HG03558 (cell line): ENCODE measurements around the gene SBF1.

Source experiments
- ATAC-seq: cut with Tn5 transposase; IDR thresholded peaks from one replicate; pipeline ENCODE4 v1.9.1; 2021; ENCODE audit warnings: moderate number of reproducible peaks; ENCODE audit not compliant: unreplicated experiment; ENCODE audit errors: extremely low read depth

SBF1 gene

GRCh38 chr22:50487290-50488005 is 12.6 kb upstream of the SBF1 start:
- ATAC-seq, result no peak

DNA sequence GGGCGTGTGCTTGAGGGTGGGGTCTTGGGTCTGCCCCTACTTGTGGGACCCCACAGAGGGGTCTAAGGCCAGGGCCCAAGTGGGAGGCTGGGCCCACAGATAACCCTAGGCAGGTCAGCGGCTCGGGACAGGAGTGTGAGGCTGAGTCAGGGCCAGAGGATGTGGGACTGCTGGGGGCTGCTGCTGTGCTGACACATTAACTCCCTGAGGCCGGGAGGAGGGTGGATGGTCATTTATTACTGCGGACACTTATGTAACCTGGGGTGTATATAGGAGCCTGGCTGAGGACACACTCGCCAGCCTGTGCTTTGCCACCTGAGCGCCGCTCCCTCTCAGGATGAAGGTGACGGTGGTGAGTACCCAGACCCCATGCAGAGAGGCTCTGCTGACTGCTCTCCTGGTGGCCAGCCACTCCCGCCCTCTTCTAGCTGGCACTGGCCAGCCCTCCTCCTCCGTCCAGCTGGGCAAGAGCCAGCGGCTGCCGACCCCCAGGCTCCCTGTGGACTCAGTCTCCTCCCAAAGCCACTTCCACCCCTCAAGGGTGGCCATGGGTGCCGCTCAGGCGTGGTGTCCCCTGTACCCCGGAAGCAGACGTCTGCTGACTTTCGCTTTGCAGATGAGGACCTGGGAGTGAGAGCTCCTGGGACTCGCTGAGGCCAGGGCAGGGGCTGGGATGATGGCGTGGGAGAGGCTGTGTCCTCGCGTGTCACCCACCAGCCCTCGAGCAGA is 11.9 kb upstream of the SBF1 start, which contains the start of gene MIOX:
MIOX (plus strand) TSS at position 299 of the 729 bp plus-strand sequence; CDS start at position 338, 39 bp downstream.
- no peak for ATAC-seq

DNA sequence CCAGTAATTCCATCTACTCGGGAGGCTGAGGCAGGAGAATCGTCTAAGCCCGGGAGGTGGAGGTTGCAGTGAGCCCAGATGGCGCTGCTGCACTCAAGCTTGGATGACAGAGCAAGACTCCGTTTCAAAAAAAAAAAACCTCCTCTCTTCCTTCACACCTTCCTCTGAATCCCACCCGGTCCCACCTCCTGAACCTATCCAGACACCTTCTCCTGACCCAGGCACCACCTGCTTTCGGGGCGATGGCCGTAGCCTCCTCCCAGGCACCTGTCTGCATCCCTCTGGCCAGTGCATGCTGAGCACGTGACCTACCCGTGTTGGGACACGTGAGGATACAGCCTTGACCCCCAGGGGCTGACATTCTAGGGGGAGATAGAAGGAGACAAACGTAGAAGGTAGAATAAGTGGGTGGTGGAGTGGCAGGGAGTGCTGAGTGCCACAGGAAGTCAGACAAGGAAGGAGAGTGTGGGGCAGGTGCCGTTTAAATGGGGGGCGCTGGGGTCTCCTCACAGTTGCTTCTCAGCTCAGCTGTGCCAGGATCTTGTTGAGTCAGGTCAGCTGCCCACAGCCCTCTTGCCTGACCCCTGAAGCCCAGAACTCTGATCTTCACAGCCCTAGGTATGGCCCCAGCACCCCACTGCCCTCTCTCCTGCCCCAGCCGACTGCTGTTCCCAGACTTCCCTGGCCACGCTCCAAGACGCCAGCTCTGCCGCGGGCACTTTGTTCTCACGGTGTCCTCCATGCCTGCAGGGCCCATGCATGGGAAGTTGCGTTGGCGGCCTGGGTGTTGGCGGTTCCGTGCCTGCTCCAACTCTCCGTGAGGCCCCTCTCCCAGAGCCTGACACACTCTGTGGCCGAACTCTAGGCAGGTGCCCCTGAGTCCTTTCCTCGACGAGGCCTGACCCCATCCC is 10.6 kb upstream of the SBF1 start:
- no peak for ATAC-seq

DNA sequence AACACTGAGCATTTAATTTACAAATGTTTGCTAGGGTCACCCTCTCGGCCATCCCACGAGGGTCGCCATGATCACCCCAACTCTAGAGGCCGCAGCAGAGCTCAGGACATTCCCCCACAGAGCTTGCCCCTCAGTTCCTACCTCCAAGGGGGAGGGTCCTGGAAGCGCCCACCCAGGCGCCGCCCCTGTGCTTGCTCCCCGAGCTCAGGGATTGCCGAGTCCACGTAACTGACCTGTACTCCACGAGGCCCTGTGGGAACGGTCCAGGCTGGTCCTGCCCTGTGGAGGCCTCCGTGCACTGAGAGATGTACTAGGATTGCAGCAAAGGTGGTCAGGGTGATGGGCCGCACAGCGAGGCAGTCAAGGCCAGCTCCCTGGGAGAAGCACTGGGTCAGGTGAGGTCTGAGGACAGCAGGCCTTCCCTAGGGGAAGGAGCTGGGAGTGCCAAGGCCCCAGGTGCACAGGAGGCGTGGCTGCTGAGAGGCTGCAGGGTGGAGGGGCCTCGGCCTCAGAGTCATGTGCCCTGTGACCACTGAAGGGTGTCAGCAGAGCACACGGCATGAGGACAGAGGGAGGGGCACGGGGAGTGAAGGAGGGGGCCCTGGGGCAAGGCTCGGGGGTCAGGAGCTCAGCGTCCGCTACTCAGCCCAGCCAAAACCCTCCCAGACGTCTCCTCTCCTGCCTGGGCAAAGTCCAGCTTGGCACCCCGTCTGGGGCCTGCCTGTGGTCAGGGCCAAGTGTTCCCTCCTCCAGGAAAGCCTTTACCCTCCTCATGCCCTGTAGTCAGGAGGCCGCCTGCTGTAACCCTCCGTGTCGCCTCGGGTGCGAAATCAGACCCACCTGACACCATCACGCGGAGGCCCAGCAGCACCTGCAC is 9.4 kb upstream of the SBF1 start:
- no peak for ATAC-seq

- ATAC-seq, result no peak
Observed at GRCh38 chr22:50483556-50483955, 8.7 kb upstream of the SBF1 start.

DNA sequence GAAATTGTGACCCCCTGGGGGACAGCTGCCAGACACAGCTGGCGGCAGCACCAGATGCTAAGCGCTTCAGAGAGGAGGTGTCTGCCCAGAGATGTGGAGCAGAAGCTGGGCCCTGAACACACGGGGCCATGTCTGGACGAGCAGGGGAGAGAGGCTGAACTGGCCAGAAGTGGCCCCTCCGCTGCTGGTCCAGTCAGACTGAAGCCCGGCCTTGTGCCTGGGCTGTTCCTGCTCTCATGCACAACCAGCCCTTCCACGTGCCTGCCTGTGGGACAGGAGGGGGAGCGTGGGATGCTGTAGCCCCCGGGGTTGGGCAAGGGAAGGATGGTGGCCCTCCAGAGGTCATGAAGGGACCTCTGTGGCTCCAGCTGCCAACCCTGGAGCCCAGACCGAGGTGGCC is 8.3 kb upstream of the SBF1 start:
- no peak for ATAC-seq

- no peak for ATAC-seq
Observed at GRCh38 chr22:50482107-50483074, 7.6 kb upstream of the SBF1 start.

- no peak for ATAC-seq
Observed at GRCh38 chr22:50481440-50482106, 6.7 kb upstream of the SBF1 start, which contains the start of gene ADM2. TSS of gene ADM2 (plus strand) at chr22:50481543. CDS start at chr22:50481848, 305 bp downstream.

GRCh38 chr22:50481045-50481439 is 6.2 kb upstream of the SBF1 start:
- ATAC-seq, result no peak

DNA sequence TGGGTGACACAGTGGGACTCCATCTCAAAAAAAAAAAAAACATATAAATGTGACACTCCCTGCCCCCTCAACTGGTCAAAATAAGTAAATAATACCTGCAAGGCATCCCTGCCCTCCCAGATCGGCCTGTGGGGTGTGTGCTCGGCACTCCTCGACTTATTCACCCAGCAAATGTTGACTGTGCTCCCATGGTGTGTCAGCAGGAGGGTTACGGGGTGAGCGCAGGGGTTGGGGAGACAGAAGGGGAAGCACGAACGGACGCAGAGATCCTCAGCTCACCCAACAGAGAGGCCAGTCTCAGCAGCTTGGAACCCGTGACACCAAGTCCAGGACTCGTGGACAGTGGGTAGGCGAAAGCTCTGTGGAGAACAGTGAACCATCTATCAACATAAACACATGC is 4.9 kb upstream of the SBF1 start:
- no peak for ATAC-seq

DNA sequence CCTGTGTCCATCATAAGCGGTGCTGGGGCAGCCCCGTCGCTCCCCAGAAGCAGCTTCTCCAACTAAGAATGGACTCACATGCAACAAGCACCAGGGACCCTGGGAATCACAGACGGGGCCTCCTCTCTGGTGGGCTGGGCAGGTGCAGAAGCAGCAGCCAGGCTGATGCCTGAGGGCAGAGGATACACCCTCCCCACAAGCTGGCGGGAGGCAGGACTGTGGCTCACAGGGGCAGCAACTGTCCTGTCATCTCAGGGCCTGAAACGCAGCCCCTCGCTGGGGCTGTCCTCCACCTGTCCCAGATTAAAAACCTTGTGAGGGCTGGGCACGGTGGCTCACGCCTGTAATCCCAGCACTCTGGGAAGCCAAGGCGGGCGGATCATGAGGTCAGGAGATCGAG is 3.1 kb upstream of the SBF1 start:
- no peak for ATAC-seq

DNA sequence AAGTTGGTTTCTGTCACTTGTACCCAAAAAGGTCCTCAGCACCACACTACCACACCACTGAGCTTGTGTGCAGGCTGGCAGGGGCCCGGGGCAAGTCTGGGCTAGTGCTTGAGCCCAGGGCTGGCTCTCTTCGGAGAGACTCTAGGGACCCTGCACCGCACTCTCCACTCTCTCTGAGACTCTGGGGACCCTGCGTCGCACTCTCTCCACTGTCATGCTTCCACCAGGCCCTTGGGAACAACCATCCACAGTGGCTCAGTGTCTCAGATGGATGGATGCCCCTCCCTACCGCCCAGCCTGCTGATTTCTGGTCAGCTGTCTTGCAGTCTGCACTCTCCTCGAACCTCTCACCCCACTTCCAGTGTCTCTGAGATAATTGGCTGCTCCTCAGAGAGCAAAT is 2.0 kb upstream of the SBF1 start:
- ATAC-seq, result no peak

- no peak for ATAC-seq
Observed at GRCh38 chr22:50475652-50476002, 792 bp upstream of the SBF1 start.

- no peak for ATAC-seq
Observed at GRCh38 chr22:50473855-50474671, 772 bp downstream of the SBF1 start.

- no peak for ATAC-seq
Observed at GRCh38 chr22:50473088-50473487, 1.7 kb downstream of the SBF1 start.

- ATAC-seq, result no peak
Observed at GRCh38 chr22:50471962-50472361, 2.9 kb downstream of the SBF1 start.

GRCh38 chr22:50471197-50471847 is 3.5 kb downstream of the SBF1 start:
- no peak for ATAC-seq
